HG03196 (cell line): Measurements from ENCODE around the gene CERK.
"Not testable (repeated sequence)": the region's sequence is repeated elsewhere in the genome, so short reads cannot be mapped to it uniquely, and the experiment has no call there.

Experiments
- ATAC-seq: cut with Tn5 transposase; IDR thresholded peaks from one replicate; pipeline ENCODE4 v1.9.1; 2021; ENCODE audit not compliant: unreplicated experiment

Gene CERK

GRCh38 chr22:46650078-46650810, 87.8 kb downstream of the CERK start:
- no peak for ATAC-seq

DNA sequence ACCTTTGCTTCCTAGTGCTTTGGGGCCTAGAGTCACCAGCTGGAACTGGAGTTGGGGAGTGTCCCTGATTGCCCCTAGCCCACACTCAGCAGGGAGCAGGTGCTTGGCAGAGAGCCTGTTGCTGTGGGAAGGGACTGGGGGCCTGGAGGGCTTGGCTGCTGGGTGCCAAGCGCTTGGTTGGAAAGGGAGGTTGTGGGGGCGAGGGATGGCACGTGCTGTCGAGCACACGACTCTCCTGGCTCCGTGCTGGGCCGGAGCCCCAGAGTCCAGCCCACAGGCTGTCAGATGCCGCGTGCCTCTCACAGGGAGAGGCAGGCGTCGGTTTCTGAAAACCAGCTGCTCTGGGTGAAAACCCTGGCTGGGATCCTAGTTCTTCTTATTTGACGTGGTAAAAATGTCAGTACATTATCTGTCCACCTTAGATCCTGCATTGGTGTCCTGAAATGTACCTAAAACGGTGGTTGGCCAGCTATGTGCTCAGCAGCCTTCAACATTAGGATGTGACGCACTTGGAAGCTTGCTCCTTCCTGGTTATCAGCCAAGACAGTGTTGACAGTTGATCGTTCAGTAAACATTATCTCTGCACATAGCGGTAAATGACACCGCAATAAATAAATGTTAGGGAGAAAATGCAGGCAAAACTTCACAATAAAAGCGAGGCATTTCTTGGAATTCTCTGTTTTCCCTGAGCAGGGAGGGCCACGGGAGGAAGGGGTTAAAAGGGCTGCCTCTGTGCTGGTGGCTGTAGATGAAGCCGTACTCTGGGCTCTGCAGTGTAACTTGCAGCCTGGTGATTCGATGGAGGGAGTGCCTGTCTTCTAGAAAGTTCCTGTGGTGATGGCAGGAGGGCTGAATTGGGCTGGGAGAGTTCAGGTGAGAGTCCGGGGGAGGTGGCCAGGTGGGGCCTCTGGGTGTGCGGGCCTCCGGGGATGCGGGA, 88.6 kb downstream of the CERK start:
- no peak for ATAC-seq

- ATAC-seq: not testable (repeated sequence)
Measured at GRCh38 chr22:46648225-46648820, 89.7 kb downstream of the CERK start.

DNA sequence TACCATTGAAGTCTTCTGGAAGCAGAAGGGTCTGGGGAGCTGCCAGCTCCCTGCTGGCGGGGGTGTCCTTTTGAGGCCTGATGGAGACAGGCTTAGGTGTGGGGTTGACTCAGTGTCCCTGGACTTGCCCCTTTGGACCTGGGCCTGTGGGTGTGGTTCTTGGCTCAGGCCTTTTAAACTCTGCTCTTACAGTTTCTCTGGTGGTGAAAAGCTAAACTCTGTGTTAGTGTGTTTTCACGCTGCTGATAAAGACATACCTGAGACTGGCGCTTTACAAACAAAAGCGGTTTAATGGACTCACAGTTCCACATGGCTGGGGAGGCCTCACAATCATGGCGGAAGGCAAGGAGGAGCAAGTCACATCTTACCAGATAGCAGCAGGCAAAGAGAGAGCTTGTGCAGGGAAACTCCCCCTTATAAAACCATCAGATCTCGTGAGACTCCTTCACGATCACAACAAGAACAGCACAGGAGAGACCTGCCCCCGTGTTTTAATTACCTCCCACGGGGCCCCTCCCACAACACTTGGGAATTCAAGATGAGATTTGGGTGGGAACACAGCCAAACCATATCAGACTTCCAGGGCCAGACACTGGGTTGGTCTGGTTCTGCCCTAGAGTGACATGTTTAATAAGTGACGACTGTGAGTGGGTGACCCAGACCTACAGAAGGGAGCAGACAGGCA, 91.4 kb downstream of the CERK start:
- ATAC-seq: no peak

DNA sequence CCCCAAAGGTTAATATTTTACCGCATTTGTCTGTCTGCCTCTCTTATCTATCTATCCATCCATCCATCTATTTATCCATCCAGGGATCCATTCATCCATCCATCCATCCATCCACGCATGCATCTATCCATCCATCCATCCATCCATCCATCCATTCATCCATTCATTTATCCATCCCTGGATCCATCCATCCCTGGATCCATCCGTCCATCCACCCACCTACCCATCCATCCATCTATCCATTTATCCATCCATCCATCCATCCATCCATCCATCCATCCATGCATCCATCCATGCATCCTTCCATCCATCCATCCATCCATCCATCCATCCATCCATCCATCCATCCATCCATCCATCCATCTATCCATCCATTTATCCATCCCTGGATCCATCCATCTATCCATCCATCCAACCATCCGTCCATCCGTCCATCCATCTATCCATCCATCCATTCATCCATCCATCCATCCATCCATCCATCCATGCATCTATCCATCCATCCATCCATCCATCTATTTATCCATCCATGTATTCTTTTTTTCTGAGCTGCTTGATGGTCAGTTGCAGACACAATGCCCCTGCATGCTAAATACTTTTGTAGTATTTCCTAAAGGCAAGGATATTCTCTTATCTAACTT, 95.1 kb downstream of the CERK start:
- ATAC-seq: not testable (repeated sequence)

DNA sequence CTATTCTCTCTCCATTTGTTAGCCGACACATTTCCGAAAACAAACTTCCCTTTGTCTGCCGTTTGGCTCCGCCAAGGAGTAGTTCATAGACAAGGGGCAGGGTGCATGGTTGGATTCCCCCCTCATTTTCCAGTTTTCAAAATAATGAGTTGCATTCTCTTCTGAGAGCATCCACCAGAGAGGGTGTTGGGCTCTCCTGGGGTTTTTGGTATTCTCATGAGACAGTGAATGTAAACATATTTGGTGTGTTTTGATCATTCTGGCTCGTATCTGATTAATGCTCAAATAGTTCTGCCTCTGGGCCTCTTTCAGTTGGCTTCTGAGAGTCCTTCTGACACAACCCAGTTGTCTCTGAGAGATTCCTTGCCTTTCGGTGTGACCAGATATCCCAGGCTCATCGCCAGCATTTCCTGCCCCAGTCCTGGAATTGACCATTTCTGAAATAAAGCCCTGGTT, 96.2 kb downstream of the CERK start:
- no peak for ATAC-seq

DNA sequence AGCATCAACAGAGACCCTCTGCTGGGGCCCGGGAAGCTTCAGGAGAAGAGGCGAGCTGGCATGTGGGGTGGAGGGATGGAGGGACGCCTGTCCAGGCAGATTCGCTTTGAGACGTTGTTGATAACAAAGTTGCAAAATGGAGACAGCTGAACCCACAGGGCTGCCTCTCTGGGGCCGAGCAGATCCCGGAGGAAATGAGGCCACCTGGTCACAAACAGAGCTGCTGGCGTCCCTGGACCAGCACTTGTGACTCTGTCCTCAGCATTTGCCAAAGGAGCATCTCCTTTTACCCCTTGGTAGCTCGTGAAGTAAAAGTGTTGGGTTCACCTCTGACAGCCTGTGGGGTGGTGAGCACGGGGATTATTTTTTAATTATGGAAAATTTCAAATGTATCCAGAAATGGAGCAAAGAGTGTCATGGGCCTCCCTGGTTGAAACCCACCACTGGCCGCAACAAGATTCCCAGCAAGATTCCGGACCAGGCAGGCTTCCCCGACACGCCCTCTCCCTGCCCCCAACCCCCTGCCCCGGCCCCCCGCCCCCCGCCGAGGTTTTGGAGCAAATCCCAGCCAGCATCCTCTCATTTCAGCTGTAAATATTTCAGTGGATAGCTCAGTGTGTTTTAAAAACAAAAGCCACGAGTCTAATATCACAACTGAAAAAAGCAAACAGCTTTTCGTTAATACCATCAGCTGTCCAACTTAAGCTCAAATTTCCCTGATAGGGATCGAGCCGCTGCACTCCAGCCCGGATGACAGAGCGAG, 97.6 kb downstream of the CERK start:
- no peak for ATAC-seq

GRCh38 chr22:46639843-46640242, 98.2 kb downstream of the CERK start:
- ATAC-seq: no peak

- ATAC-seq: no peak
Measured at GRCh38 chr22:46638601-46639431, 99.2 kb downstream of the CERK start.

DNA sequence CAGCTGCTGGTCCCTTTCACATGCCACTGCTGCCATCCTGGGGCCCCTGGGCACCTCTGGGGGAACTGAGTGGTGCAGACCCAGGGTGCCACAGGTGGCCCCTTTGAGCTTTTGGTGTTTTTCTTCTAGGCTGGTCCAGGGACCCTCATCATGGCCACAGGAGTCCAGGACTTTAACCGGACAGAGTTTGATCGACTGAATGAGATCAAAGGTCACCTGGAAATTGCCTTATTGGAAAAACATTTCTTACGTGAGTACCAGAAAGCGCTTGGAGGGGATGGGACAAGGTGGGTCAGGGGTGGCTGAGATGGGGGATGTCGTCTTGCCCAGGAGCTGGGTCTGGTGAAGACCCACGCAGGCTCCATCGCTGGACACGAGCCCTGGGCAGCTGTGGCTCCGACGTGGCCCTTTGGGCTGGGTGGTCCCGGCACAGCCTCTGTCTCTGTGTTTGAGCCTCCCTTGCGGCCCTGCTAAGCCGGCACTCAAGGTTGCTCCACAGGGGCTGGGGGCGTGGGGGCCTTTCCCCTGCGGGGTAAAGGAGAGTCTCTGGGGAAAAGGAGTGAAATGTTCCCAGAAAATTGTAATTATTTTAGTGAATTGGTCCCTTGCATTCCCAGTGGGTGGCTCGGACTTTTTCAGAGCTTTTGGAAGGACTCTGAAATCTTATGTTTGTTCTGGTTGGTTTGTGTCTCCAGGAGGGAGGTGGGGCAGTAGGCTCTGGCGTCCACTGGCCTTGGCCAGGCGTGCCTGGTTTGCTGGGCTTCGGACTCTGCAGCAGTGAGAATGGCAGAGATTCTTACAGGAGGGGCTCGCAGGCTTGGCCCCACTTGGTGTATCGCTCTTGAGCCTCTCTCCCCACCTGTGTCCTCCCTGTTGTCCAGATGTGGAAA, 100.1 kb downstream of the CERK start:
- no peak for ATAC-seq

DNA sequence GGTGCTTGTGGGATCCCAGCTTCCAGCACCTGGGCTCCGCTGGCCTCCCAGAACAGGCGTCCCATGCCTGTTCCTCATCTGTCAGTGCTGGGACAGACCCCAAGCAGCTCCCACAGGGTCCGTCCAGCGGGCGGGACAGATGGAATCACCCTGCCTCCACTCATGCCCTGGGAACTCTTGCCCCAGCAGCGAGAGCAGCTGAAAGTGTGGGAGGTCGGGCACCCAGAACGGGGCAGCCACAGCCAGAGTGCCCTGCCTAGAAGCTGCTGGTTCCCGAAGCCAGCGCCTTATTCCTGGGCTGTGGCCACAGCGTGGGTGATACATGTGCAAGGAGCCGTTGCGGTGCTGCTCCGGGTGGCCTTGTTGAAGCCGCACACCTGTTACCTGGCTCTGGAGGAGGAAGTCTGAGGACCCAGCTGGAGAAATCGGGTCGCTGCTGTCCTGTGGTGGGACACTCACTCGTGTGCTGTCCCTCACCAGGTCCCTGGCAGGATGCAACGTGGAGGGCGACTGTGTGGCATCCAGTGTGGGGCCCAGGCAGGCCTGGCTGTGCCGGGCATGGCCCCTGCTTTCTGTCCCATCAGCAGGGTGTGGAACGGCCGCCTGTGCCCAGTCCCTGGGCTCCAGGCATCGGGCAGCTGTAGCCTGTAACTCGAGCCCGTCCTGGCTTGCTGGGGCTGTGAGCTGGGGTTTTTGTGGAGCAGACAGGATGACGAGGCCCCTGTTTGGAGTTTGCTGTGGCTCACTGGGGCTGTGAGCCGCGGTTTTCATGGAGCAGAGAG, 101.6 kb downstream of the CERK start:
- no peak for ATAC-seq

GRCh38 chr22:46635756-46636155, 102.3 kb downstream of the CERK start:
- no peak for ATAC-seq

DNA sequence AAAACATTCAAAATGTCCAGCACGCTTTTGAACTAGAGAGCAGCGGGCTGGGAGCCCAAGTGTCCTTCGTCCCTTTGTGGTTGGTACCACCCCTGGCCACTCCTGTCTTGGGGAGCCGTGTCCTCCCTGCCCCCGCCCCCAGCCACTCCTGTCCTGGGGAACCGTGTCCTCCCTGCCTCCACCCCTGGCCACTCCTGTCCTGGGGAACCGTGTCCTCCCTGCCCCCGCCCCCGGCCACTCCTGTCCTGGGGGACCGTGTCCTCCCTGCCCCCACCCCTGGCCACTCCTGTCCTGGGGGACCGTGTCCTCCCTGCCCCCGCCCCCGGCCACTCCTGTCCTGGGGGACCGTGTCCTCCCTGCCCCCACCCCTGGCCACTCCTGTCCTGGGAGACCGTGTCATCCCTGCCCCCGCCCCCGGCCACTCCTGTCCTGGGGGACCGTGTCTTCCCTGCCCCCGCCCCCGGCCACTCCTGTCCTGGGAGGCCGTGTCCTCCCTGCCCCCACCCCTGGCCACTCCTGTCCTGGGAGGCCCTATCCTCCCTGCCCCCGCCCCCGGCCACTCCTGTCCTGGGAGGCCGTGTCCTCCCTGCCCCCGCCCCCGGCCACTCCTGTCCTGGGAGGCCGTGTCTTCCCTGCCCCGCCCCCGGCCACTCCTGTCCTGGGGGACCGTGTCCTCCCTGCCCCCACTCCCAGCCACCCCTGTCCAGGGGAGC, 102.9 kb downstream of the CERK start:
- ATAC-seq: not testable (repeated sequence)
